Central memory CD8-positive, alpha-beta T cell (primary cell): ENCODE results near the gene CDRT4.
A peak's percentile ranks its signal among the peaks of the same experiment; 100 is the strongest.

Experiments used
- ATAC-seq: fragments of 150-1000 bp; cut with Tn5 transposase; replicated peaks from 2 replicates; pipeline ENCODE4 v1.10.0; 2022; ENCODE audit warnings: mild to moderate bottlenecking, moderate FRiP score, moderate number of reproducible peaks; ENCODE audit not compliant: poor library complexity, severe bottlenecking; ENCODE audit errors: extremely low read depth
- DNase-seq, 2 donors: peaks; one replicate each; pipeline ENCODE4 v3.0.0; 2021; ENCODE audit warnings: low spot score in 2 of 2
- H3K27ac Mint-ChIP-seq: one replicate; pipeline ENCODE4 v1.8.0; 2022; ENCODE audit warnings: low read depth, mild to moderate bottlenecking, moderate library complexity, mixed read lengths
- H3K27me3 Mint-ChIP-seq: one replicate; pipeline ENCODE4 v1.8.0; 2022; ENCODE audit warnings: mixed read lengths
- H3K36me3 Mint-ChIP-seq: one replicate; pipeline ENCODE4 v1.8.0; 2022; ENCODE audit warnings: mild to moderate bottlenecking, moderate library complexity, mixed read lengths; ENCODE audit not compliant: insufficient read depth
- H3K4me1 Mint-ChIP-seq: one replicate; pipeline ENCODE4 v1.8.0; 2022; ENCODE audit warnings: mixed read lengths
- H3K4me3 Mint-ChIP-seq: one replicate; pipeline ENCODE4 v1.8.0; 2022; ENCODE audit warnings: mild to moderate bottlenecking, moderate library complexity, mixed read lengths
- H3K9me3 Mint-ChIP-seq: one replicate; pipeline ENCODE4 v1.8.0; 2022; ENCODE audit warnings: mixed read lengths

CDRT4 gene

GRCh38 chr17:15503731-15504130 lies 36.3 kb upstream of the CDRT4 start:
- Mint-ChIP-seq H3K4me1 (peaks cover 13% of the 10 kb centered on the region), H3K36me3 (peaks cover 8% of the 10 kb centered on the region), H3K9me3 (no peaks in the 10 kb centered on the region), H3K27ac (no peak overlapping the region), H3K27me3 (no peaks in the 10 kb centered on the region), H3K4me3 (no peak overlapping the region)
- no peak for ATAC-seq
- DNase-seq, result no peak

- no peaks in the 10 kb centered on the region for H3K27me3 Mint-ChIP-seq
- DNase-seq (peak; percentile 15 to 29), ATAC-seq (no peak)
- no peaks in the 10 kb centered on the region for H3K9me3 Mint-ChIP-seq
- peaks cover 10% of the 10 kb centered on the region for H3K36me3 Mint-ChIP-seq
- H3K4me3 Mint-ChIP-seq, result no peak overlapping the region
- peaks cover 13% of the 10 kb centered on the region for H3K4me1 Mint-ChIP-seq
- H3K27ac Mint-ChIP-seq, result peak overlapping the region; percentile 88
Measured at GRCh38 chr17:15502369-15503112, 35.1 kb upstream of the CDRT4 start.

- DNase-seq (no peak), ATAC-seq (no peak)
- Mint-ChIP-seq H3K9me3 (no peaks in the 10 kb centered on the region), H3K27me3 (no peaks in the 10 kb centered on the region), H3K4me1 (peaks cover 13% of the 10 kb centered on the region), H3K36me3 (peaks cover 11% of the 10 kb centered on the region), H3K27ac (no peak overlapping the region), H3K4me3 (no peak overlapping the region)
Measured at GRCh38 chr17:15501793-15502192, 34.4 kb upstream of the CDRT4 start.

DNA sequence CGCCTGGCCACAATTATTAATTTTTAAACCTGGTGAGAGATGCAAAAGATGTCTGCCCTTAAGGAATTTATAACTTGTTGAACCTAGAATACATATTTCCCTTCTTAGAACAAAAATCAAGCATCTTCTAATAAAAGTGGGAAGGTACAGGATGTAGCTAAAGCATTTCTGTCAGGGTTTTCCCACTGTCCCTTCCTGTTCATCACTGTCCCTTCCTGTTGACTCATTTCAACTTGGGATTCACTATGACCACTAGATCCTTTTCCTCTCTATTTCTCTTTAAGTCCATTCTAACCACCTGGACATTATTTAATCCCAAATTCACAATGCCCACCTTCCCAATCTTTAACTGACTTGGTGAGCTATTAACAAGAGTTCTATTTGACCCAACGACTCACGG lies 33.9 kb upstream of the CDRT4 start:
- ATAC-seq (no peak), DNase-seq (no peak)
- H3K27me3 Mint-ChIP-seq, result no peaks in the 10 kb centered on the region
- no peak overlapping the region for H3K4me3 Mint-ChIP-seq
- H3K9me3 Mint-ChIP-seq, result no peaks in the 10 kb centered on the region
- no peak overlapping the region for H3K27ac Mint-ChIP-seq
- H3K36me3 Mint-ChIP-seq, result peaks cover 10% of the 10 kb centered on the region
- peaks cover 13% of the 10 kb centered on the region for H3K4me1 Mint-ChIP-seq

DNA sequence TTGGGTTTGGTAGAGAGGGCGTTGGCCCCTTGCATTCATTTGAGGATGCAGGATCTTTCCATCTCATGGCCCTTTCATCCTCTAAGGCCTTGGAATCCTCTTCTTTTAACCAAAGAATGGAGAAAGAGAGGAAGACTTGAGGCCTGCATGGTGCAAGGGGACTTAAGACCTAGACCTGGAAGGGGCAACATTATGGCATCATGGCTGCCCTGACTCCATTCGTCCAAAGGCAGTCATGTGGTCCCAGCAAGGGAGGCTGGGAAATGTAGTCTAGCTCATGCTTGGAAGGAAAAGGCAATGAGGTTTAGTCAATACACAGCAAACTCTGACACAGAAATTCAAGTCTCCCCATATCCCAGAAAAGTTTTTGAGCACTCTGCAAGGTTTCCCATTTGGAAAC lies 30.7 kb upstream of the CDRT4 start:
- Mint-ChIP-seq H3K27ac (peak overlapping the region; percentile 62), H3K9me3 (no peaks in the 10 kb centered on the region), H3K27me3 (no peaks in the 10 kb centered on the region), H3K4me1 (peaks cover 7% of the 10 kb centered on the region), H3K4me3 (no peak overlapping the region), H3K36me3 (peaks cover 11% of the 10 kb centered on the region)
- DNase-seq, result no peak
- ATAC-seq, result no peak

DNA sequence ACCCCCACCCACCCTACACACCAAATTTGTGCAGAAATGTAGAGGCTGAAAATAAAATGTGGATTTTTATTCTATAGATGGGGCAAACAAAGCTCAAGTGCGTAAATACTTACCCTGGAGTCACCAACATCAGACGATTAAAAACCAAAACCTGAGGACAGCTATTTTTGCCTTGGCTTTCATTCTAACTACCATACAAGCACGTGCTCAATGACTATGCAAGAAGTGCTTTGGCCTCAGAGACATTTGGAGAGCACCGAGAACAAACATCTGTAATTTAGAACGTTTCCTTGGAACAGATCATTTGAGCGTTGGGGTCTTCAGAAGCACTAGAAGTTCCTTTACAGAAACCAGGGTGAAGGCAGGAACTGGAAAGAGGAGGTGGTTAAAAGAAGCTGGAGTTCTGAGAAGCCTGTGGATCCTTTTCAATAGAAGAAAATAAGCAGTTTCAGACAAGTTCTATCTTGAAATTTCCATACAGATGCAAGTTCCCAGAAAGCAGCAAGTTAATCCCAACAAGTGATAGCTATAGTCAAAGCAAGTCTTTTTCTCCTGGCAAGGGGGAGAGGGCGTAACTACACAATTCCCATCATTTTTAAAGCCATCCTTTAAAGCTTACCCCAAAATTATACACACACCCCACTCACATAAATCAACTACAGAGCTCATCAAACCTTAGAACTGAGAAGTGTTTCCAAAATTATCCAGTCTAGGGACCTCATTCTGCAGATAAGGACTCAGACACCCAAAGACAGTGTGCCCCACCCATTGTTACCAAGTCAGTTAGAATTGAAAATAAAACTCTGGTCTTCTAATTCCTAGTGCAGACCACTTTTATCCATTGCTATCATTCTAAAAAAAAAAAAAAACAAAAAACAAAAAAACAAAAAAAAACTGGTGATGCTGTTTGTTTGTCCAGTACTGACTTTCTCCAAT lies 29.6 kb upstream of the CDRT4 start:
- DNase-seq (no peak), ATAC-seq (no peak)
- Mint-ChIP-seq H3K36me3 (peaks cover 8% of the 10 kb centered on the region), H3K4me1 (no peaks in the 10 kb centered on the region), H3K27me3 (no peaks in the 10 kb centered on the region), H3K9me3 (no peaks in the 10 kb centered on the region), H3K27ac (no peak overlapping the region), H3K4me3 (no peak overlapping the region)

- Mint-ChIP-seq H3K4me1 (no peaks in the 10 kb centered on the region), H3K36me3 (peaks cover 11% of the 10 kb centered on the region), H3K4me3 (no peak overlapping the region), H3K9me3 (no peaks in the 10 kb centered on the region), H3K27ac (no peak overlapping the region), H3K27me3 (no peaks in the 10 kb centered on the region)
- DNase-seq (no peak), ATAC-seq (no peak)
Measured at GRCh38 chr17:15494821-15495220, 27.4 kb upstream of the CDRT4 start.

DNA sequence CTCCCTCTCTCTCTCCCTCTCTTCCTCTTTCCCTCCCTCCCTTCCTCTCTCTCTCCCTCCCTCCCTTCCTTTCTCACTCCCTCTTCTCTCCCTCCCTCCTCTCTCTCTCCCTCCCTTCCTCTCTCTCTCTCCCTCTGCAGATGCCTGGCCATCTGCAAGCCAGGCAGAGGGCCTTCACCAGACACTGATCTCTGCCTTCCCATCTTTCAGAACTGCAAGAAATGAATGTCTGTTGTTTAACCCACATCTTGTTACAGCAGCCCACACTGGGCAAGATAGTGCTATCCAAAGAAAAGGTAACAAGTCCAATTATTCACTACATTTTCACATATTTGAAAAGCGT lies 26.2 kb upstream of the CDRT4 start:
- no peaks in the 10 kb centered on the region for H3K9me3 Mint-ChIP-seq
- H3K36me3 Mint-ChIP-seq, result peaks cover 9% of the 10 kb centered on the region
- no peaks in the 10 kb centered on the region for H3K4me1 Mint-ChIP-seq
- H3K4me3 Mint-ChIP-seq, result no peak overlapping the region
- no peak for ATAC-seq
- DNase-seq, result no peak
- no peaks in the 10 kb centered on the region for H3K27me3 Mint-ChIP-seq
- no peak overlapping the region for H3K27ac Mint-ChIP-seq

- ATAC-seq (no peak), DNase-seq (no peak)
- Mint-ChIP-seq H3K4me3 (no peak overlapping the region), H3K27me3 (no peaks in the 10 kb centered on the region), H3K9me3 (no peaks in the 10 kb centered on the region), H3K36me3 (peaks cover 7% of the 10 kb centered on the region), H3K4me1 (no peaks in the 10 kb centered on the region), H3K27ac (no peak overlapping the region)
Measured at GRCh38 chr17:15492791-15493692, 25.6 kb upstream of the CDRT4 start.

GRCh38 chr17:15492186-15492585 lies 24.8 kb upstream of the CDRT4 start:
- no peaks in the 10 kb centered on the region for H3K27me3 Mint-ChIP-seq
- no peaks in the 10 kb centered on the region for H3K9me3 Mint-ChIP-seq
- peaks cover 7% of the 10 kb centered on the region for H3K36me3 Mint-ChIP-seq
- no peaks in the 10 kb centered on the region for H3K4me1 Mint-ChIP-seq
- H3K4me3 Mint-ChIP-seq, result no peak overlapping the region
- ATAC-seq, result no peak
- H3K27ac Mint-ChIP-seq, result no peak overlapping the region
- DNase-seq, result no peak

GRCh38 chr17:15490634-15491261 lies 23.3 kb upstream of the CDRT4 start:
- Mint-ChIP-seq H3K27me3 (no peaks in the 10 kb centered on the region), H3K4me3 (no peak overlapping the region), H3K9me3 (no peaks in the 10 kb centered on the region), H3K4me1 (no peaks in the 10 kb centered on the region), H3K27ac (no peak overlapping the region), H3K36me3 (peaks cover 7% of the 10 kb centered on the region)
- no peak for ATAC-seq
- no peak for DNase-seq

DNA sequence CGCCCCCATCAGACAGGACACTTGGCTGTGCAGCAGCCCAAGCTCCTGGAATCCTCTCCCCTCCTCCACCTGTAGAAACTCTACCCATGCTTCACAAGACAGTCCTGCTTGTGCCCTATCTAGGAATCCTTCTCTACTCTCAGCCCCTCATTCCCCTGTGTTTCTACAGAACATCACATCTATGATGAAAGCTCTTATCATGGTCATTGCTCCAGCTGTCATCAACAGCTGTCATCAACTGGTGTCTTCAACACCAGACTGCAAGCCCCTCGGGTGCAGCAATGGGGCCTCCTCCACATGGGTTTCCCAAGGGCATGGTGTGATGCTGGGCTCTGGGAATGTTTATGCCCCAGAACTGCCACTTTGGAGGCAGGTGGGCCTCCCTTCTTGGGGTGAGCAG lies 21.1 kb upstream of the CDRT4 start:
- Mint-ChIP-seq H3K4me1 (no peaks in the 10 kb centered on the region), H3K36me3 (peaks cover 5% of the 10 kb centered on the region), H3K27ac (no peak overlapping the region), H3K9me3 (no peaks in the 10 kb centered on the region), H3K27me3 (no peaks in the 10 kb centered on the region), H3K4me3 (no peak overlapping the region)
- no peak for DNase-seq
- ATAC-seq, result no peak
